GM21723 (cell line): ENCODE results near the gene ASCC3.

Experiments
- ATAC-seq: cut with Tn5 transposase; IDR thresholded peaks from one replicate; pipeline ENCODE4 v1.9.1; 2021; ENCODE audit warnings: mild to moderate bottlenecking, moderate library complexity; ENCODE audit not compliant: unreplicated experiment

The ASCC3 gene

DNA sequence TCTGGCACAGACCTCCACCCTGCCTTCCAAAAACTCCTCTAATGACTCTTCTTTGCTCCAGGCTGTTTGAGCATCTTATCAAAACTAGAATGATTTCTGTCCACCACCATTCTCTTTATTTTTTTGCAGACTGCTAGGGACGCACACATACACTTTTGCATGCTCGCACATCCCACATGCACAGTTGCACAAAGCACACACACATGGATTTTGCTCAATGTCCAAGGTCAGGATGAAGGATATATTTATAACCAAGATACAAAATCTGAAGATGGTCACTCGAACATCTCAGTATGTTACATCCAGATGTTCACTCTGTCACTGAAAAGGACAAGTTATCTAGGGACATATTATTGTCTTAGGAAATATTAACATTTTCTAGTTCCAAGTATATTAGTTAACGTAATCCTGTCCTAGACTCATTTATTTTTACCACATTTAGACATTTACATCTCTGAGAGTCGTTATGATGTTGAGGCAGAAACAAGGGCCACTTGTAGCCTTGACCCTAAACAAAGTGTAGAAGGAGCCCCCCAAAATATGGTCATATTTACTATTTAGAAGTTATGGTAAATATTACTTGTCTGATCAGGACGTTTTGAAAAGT lies 413.0 kb downstream of the ASCC3 start:
- no peak for ATAC-seq

DNA sequence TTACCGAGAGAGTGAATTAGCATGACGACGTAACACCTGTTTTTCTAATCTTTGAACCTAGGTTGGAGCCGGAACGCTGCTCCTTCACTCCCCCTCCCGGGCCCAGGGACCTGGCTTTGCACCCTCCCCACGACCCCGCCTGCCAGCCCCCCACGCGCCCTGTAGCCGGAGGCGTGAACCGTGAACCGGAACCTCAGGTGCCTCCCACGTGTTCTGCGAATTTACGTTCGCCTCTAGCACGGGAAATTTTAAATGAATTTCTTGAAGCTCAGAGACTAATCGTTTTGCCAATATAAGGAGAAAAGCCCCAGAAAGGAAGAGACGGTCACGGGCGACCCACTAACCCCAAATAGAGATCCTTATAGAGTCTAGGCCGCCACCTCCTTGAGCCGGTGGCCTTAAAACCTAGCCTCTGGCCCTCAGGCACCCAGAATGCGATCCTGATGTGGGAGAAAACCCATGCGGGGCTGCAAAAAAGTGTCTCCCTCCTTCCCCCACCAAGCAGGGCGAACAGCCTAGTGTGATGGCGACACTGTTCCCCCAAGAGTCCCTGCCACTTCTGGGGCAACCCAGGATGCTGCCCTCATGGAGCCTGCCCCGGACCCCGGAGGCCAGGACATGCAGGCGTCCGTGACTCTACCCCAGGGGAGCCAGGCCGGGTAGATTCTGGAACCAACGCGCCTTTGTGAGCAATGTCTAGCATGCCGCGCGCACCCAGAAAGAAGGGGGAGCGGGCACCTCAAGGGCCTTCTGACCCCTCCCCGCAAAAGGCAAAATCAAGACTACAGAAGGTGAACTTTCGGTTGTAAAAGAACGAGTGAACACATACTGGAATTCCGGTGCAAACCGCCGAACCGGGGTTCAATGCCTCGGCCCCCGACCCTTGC lies 413.8 kb downstream of the ASCC3 start:
- no peak for ATAC-seq

DNA sequence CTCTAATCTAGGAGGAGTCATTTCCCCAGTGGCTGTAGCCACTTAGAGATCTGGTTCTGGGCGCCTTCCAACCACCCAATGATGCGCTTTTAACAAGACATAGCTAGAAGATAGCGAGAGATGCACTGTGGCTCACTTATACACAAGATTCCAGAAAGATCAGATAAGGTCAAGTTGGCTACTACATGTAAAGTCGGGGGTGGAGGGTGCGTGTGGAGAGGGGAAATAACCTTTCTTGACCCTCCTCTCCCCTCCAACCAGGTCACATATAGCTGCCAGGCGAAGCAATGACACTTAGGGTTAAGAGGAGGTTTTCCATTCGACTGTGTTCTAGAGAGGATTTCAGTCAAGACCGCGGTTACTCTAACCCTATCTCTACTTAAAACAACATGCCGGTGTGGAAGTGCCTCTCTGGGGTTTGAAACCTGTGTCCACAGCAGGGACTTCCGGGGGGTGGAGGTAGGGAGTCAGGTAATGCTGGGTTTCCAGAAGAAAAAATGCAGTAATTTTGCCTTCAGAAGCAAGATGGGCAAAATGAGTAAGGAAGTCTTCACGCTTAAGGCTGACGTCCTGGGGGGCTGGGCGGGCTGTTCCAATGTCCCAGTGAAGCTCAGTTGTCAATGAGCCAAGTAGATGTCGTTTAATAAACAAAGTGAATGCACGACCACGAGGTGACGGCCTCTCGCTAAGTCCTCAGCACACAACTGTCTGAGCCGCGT lies 414.6 kb downstream of the ASCC3 start:
- no peak for ATAC-seq

DNA sequence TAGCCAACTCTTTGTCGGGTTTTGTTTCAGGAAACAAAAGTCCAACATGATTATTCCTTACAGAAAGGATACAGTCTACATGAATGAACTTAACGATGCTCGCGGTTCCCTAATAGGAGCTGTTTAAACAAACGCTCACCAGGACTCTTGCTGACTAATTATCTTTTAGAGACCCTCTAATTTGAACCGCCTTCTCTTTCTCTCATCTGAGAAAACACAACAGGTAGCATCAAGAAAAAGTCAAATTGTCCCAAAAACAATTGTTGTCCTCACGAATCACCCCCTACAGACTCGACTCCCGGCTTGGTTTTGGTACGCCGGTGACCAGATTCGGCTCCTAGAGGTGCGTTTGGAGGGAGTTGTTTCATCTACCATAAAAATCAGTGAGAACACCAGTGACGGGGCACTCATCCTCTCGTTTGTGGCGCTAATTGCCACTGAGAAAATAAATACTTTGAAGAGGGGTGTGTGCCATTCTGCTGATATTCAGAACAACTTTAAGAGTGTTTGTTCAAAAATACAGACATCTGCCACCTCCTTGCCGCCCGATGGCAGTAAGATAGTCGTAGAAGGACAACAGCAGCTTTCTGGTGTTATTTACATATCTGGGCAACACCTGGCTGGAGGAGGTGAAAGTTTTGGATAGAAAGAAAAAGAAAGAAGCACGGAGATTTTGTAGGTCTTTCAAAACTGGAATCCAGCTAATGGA lies 415.3 kb downstream of the ASCC3 start:
- no peak for ATAC-seq

DNA sequence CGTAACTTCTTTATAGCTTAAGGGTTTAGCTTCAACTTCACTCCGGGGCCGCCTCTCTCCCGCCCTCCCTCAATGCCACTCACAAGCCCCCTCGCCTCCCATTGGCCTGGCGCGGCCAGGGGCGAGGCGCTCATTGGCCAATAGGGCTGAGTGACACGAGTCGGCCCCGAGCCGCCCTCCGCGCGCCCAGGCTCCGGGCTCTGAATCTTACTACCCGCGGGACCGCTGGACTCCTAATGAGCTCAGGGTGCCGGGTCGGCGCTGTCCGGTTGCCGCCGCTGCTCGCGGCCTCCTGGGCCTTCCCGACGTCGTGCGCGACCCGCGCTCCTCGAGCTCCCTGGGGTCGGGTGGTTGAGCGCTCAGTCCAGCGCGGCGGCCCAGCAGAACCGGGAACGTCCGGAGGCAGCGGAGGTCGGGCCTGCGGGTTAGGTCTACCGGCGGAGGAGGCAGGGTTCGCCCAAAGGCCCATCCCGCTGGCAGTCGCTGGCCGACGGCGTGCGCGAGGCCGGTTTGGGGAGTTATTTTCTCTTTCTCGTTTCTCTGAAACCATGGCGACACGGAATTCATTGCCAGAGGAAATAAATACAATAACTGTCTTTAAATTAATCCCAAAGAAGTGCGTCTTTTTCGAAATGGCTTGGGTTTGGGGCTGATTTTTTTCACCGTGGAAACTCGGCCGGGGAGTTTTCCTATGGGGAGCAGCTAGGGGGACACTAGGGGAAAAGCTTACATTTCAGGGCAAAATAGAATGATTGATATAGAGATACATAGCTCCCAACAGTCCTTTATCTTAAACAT lies 416.0 kb downstream of the ASCC3 start, which contains the start of gene SIM1:
TSS of gene SIM1 (minus strand) at position 19 of the 798 bp plus-strand sequence. CDS start 1,453 bp downstream, outside the sequence.
- ATAC-seq: peak; percentile 62

DNA sequence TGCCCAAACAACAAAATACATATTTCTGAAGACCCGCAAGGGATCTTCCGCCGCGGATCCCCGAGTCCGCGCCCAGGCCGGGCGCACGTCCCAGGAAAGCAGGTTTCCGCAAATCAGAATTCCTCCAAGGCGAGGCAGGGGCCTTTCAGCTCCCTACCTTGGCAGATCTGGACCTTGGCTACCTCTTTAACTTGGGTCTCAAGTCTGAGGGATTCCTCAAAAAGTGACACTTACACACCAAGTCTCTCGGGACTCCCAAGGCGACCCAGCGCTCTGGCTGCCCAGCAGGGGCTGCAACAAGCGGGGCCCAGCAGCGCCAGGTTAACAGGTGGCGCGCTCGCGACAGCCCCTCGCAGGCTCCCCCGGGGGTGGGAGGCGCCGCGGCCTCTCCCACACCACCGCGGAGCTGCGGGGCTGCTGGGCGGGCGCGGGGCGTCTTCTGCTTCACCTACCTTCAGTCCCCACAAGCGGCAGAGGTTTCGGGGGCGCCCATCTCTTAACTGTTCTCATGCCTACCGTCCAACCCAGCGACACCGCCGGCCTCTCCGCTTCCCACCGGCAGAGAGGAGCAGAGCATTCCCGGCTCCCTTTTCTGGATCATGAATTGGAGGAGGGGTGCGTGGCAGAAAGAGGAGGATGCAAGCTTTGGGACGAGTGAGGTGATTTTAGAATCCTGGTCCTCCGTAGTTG lies 416.8 kb downstream of the ASCC3 start:
- ATAC-seq: no peak

DNA sequence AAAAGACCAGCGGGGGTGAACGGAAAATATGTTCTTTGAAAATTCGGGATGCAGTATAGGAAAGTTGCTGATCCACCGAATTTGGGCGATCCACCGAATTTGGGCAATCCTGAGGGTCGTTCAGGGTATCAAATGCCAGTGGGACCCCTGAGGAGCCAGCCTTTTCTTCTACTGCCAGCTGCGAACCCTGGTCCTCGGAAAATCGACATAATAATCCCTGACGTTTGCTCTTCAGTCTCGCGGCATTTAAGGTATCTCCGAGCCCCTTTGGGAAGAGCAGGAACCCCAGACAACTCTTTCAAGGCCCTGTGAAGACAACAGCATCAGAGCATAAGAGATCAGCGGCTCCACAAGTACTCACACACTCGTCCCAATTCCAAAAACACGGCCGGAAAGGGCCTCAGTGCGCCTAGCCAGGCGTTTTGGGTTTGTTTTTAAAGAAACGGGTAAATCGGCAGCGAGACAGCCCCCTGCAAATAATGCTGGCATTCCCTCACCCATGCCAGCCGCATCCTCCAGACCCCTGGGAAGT lies 417.4 kb downstream of the ASCC3 start:
- no peak for ATAC-seq

DNA sequence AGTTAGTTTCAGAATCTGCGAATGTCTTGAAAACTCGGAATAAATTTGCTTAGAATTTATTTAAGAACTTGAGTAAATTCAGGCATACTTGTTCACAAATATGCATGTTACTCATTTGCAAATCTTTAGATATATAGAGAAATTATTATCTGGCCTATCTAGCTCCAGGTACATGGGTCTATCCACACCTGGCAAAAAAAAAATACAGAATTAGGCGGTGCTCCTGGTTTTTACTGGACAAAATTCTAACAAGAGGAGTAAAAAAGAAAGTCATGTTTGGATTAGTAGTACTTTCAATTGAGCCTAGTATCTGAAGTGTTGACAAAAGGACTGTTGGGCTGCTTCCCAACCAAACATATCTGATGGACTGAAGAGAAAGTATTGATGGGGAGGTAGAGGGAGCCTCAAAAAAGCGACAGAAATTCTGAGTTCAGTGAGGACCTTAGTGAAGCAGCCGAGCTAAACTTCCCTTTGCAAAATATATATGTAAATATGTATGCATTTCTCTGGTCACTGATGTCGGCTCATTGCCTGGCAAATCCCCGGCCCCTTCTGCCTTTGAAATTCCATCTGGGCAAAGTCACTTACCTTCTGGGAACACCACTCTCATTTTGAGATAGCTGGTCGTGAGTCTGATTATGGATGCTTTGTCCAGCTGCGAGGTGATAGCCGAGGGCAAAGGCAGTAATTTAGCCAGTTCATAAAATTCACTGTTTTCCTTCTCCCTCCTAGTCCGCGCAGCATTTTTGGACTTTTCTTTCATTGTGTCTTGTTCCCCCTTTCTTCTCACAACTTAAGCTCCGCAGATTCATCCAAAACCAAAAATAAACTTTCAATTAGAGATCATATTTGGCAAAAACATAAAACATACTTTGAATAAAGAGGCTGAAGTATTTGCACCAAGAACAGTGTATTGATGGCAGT lies 418.2 kb downstream of the ASCC3 start:
- no peak for ATAC-seq

DNA sequence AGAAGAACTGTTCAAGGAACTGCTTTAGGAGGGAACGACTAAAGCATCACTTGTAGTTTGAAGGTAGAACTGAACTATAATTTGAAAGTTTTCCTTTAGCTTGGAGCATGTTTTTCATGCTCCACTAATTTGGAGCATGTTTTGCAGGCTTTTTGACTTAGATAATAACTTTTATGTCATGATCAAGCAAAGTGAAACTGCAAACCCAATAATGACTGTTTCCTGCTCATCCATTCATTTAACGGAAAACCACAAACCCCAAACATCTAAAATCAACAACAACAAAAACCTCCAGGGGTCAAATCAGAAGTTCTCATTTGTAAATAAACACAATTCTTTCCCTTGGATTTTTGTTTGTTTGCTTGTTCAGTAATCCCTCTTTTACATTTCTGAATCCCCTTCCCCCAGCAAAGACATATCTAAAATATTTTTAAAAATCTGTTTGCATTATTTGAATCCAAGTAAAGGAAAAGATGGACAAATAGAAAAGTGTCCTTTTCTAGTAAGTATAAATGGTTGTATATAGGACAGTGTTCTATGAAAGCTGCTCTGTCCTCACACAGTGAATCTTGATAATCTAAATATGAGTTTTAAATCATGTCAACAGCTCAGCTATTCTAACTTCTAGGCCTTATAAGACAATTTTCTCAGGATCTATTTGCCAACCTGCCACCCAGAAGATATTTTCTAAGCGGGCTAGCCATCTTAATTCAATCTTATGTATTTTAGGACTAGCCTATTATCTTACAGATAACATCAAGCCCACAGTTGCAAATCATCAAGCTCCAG lies 419.0 kb downstream of the ASCC3 start:
- ATAC-seq: no peak

DNA sequence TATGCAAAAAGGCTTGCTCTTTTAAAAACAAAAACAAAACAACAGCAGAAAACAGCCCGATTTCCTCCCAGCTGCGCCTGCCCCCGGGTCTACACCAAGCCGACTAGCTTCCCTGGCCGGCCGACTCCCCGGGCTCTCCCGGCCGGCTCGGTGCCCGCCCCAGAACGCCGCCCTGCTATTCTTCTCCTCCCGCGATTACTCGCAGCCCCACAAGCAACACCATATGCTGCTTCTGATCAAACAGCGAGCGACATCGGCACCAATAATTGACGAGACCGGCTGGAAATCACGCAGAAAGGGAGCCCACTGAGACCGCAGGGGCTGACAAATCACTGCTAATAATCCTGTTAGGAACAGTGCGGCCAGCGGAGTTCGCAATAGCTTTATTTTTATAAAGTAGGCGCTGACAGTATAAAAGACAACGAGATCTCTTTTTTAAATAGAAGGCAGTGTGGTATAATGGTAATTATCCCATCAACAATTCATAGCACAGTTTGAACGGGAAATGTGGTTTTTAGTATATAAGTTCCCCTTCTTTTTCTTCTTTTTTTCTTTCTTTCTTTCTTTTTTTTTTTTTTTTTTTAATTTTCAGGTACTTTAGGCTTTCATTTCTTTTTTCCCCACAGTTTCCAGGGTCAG lies 419.7 kb downstream of the ASCC3 start:
- no peak for ATAC-seq

DNA sequence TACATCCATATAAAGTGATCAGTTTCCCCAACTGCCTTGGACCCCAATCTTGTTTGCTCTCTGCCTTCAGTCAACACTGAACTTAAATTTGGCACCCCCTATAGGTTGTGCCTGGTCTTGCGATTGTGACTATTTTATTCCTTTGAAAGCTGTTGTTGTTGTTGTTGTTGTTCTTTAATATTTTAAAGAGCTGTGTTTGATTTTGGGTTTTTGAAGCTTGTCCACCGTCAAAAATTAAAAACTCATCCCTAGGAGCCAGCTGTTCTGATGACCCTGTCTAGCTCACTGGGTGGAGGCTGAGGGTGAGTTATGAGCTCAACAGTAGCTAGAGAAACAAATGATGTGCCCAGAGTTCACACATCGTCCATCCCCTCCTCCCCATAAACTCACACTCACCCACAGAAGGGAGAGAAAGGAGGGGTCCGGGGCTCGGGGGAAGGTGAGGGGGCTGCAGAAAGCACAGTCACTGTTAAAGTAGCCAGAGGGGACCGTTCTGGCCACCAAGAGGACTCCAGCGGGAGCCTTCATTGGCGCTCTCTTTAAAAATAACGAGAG lies 420.4 kb downstream of the ASCC3 start:
- no peak for ATAC-seq

DNA sequence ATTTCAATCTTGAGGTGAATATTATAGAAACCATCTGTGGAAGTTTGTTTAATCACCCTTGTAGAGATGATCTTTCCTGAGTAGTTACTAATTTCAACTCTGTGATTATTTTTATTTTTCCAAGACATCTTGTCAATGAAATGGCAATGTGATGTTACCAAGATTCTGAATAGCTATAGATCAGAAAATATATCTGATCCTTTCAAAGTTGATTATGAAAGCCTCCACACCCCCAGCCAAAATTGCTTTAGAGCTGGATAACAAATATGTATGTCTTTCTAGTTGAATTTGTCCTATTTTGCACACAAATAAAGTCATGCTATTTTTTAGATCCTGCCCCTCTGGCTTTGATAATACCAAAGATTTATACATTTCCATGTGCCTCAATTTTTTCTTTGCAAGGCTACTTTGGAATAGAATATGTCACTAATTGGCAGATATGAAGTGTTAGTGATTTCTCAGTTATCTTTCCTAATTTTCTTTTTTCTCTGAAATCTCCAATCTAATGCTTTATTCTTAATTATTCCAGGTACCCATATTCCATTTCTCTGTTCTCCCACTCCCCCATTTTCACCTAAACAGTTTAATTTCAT lies 421.4 kb downstream of the ASCC3 start:
- no peak for ATAC-seq

DNA sequence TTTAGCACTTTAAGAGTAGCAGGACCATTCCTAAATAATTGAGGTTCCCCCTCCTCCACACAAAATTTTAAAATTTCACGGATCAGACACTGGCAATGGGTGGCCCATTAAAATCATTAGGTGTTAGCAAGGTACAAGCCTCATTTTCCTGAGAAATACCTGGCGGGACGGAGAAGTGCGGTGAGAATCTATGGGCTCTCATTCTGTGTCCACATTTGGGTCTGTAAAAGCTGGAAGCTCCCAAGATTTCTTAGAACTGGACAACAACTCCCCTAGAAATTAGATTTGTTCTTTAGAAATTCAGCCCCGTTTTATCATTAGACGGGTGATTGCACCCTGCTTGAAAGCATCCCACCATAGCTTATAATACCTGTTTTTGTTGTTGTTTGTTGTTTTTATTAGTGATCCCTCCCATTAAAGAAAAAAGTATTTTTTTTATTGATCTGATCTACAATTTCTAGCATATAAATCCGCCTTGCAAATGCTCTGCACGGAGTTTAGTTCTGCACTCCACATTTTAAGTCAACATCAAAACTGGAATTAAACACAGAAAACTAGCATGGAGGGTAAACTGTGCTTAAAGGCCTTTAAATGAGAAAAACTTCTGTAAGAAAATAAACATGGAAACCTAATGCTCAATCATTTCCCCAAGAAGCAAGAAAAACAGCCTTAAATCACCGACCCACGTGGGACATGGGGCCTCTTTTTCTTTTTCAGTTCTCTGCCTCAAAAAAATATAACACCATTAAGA lies 422.1 kb downstream of the ASCC3 start:
- no peak for ATAC-seq
